Stimulated activated CD8-positive, alpha-beta memory T cell treated with anti-CD3 and anti-CD28 coated beads, Interleukin-12 subunit alpha, Interleukin-12 subunit beta, amount 100 ng/mL, for 24 hours (primary cell): ENCODE results near the gene KLF13.

ENCODE experiments used
- DNase-seq: peaks from one replicate; pipeline ENCODE4 v3.0.0-alpha.2; 2020; ENCODE audit errors: extremely low read depth

The KLF13 gene

GRCh38 chr15:31326156-31326874, at the start of gene KLF13:
Gene KLF13, plus strand, starts transcription at chr15:31326835. Its CDS starts 378 bp downstream, at chr15:31327213.
- DNase-seq = peak; percentile 97

DNA sequence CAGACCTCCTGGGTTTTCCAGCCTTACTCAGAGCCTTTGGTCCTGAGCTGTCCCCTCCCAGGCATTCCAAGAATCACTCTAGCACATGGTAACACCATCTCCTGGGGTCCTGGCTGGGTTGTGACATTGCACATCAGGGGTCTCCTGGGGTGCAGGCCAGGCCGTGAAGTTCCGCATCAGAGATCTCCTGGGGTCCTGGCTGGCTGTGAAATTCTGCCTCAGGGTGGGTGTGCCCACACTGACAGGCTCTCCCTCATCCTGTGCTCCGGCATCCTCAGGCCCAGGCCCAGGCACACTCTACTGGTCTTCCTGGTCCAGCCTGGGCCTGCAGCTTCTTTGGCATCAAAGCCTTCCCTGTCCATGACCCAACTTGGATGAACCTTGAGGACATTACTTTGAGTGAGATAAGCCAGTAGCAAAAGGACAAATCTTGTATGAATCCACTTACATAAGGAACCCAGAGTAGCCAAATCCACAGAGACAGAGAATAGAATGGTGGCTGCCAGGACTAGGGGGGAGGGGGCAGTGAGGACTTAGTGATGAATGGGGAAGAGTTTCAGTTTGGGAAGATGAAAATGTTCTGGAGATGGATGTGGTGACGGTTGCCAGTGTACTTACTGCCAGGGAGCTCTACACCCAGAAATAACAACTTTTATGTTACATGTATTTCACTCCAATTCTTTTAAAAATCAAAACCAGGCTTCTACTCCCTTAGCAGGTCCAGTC, 49.1 kb upstream of the KLF13 start:
- no peak for DNase-seq

GRCh38 chr15:31278061-31278445, 48.6 kb upstream of the KLF13 start:
- DNase-seq = no peak

GRCh38 chr15:31278544-31279220, 48.0 kb upstream of the KLF13 start:
- DNase-seq = no peak

GRCh38 chr15:31279221-31280045, 47.2 kb upstream of the KLF13 start:
- DNase-seq = no peak

DNA sequence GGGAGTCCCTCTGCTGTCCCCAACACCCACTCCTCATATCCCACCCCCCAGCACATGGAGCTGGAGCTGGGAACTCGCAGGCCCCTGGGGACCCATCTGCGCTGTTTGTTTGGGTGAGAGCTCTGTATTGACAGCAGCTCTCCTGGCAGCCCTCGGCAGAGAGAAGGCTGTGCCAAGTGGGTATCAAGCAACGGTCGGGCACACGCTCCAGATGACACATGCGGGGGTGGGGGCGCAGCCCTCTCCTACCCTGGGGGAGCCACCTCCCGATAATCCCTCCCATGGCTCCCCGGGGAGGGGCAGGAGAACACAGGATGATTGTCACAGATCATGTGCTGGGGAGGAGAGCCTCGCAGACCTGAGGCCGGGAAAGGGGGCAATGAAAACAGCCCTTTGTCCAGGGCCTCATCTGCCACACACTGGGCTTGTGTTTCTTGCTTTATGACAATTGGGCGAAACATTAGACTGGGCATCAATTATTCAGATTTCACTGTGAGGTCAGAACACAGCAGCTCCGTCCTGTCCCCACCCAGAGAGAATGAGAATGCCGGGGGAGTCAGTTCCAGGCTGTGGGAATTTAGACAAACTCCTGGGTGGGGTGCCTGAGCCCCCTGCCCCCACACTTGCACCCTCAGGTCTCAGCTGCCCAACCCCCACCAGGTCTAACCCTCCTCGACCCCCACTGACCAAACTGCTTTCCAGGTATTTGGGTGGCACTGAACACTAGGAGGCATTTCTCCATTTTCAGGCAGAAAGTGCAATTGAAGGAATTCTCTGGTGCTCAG, 46.4 kb upstream of the KLF13 start:
- no peak for DNase-seq

GRCh38 chr15:31280831-31281216, 45.8 kb upstream of the KLF13 start:
- DNase-seq = no peak

DNA sequence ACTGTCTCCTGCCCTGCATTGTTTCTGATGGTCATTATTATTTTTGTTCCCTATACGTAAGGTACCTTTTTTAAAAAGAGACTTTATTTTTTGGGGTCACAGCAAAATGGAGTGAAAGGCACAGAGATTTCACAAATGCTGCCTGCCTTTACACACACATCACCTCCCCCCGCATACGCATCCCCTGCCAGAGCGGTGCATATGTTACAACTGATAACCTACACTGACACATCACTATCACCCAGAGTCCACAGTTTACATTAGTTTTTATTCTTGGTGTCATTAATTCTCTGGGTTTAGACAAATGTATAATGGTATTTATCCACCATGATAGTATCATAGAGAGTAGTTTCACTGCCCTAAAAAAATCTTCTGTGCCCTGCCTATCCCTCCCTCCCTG, 43.6 kb upstream of the KLF13 start:
- no peak for DNase-seq

DNA sequence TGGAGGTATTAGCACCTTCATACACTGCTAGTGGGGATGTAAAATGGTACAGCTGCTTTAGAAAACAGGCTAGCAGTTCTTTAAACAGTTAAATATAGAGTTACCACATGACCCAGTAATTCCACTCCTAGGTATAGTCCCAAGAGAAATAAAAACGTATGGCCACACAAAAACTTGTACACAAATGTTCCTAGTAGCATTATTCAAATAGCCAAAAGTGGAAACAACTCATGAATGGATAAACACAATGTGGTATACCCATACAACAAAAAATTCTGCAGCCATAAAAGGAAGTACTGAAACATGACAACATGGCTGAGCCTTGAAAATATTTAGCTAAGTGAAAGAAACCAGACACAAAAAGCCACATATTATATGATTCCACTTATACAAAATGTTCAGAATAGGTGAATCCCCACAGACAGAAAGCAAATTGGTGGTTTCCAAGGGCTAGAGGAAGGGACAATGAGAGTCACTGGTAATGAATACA, 40.8 kb upstream of the KLF13 start:
- no peak for DNase-seq

DNA sequence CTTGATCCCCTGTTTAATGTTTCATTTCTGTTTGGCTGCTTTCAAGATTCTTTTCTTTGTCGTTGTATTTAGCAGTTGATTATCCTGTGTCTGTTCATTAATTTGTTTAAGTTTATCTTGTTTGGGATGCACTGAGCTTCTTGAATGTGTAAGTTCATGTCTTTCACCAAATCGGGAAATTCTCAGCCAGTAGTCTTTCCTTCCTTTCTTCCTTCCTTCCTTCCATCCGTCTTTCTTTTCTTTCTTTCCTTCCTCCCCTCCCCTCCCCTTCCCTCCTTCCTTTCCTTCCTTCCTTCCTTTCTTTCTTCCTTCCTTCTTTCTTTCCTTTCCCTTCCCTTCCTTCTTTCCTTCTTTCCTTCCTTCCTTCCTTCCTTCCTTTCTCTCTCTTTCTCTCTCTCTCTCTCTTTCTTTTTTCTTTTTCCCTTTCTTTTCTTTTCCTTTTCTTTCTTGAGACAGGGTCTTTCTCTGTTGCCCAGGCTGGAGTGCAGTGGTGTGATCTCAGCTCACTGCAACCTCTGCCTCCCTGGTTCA, 35.5 kb upstream of the KLF13 start:
- no peak for DNase-seq

DNA sequence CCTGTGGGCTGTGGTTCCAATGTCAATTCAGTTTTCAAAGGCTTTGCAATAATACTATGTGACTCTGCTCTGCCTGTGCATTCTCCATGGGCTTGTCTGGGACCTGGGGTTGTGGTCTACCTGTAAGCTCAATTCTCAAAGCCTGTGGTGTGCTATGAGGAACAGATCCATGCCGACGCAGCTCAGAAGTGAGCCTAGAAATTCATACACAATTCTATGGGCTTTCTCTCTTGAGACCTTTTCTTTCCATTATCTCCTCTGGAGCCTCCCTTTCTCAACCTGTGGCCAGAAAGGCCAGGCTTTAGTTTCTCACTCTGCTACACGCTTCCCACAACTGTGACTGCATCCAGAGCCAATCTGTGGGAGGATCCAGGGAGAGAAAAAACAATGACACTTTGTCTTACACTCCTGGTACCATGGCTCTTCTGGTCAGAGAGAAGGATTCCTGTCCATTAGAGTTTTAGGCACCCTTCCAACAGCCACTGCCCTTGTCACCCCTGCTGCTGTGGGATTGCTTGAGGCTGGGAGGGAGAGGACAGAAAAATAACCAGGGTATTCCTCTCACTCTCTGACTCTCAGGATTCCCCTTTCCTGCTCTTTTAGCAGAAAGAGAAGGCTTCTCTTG, 34.1 kb upstream of the KLF13 start:
- DNase-seq = no peak

DNA sequence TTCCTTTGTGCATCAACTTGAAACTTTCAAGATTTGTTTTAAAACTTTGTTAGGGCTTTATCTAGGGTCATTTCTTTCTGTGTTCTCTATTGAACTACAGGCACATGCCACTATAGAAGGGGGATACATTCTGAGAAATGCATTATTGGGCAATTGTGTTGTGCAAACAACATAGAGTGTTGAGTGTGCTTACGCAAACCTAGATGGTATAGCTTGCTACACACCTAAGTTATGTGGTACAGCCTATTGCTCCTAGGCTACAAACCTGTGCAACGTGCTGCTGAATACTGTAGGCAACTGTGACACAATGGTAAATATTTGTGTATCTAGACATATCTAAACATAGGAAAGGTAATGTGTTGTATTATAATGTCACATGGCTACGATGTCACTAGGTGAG, 33.0 kb upstream of the KLF13 start:
- no peak for DNase-seq

DNA sequence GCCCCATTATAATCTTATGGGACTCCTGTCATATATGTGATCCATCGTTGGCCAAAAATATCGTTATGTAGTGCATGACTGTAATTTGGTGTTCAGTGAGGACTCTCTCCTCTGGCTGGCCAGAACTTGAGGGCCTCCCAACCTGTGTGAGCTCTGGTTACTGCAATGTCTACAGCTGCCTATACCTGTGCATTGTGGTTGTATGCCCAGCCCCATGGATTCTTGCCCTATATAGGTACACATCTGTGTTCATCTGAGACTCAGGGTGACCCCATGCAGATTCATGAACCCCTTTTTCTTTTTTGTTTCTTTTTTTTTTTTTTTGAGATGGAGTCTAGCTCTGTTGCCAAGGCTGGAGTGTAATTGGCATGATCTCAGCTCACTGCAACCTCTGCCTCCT, 32.6 kb upstream of the KLF13 start:
- DNase-seq = no peak

GRCh38 chr15:31295658-31296057, 31.0 kb upstream of the KLF13 start:
- DNase-seq = no peak

DNA sequence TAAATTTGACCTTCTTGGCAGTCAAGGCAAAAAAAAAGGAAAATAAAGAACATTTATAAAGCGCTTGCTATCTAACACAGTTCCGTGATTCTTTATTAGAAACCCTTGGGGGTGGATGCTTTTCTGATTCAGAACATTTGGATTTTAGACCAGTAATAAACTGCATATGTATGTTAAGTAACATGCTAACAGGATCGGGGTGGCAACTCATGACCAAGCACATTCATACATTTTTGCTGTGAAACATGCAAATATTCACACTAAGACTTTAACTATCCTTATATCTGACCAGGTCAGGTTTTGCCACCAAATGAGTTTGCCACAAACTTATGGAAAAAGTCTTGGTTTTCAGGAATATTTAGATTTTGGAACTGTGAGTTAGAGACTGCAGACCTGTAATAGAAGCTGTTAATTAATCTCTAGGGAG, 30.4 kb upstream of the KLF13 start:
- DNase-seq = no peak

DNA sequence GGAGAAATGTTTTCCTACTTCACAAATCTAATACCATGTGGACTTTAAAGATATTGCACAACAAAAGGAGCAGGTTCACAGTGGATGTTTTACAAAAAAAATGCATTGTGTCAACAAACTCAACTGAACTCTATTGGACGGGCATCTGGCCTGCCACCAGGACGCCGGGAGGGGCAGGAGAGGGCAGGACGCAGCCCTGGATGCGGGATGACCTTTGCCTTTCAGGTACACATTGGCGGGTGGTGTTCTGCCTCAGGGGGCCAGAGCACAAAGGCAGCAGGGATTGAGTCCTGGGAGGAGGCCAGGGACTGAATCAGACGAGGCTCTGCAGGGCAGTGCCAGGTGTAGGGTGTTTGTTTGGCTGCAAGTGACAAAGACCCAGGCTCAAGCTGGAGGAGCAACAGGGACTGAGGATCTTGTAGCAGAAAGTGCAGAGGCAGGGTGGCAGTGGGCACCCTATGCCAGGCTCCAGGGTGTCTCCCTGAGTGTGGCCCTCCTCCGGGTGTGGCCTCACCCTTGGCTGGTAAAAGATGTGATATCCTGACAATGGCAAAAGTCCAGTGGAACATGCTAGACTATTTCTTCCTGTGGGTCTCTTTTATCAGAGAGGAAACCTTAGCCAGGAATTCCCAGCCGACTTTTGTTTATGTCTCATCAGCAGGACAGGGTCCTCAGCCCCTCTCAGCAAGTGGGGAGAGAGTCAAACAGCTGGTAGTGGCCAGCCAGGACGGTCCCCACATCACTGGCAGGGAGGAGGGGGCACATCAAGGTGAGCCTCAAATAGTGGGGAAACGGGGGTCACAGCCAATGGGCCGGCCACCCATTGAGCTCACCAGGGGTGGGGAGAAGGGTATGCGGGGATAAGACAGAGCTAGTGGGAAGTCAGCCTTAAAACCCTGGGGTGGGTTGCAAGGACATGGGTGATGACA, 29.7 kb upstream of the KLF13 start:
- no peak for DNase-seq

DNA sequence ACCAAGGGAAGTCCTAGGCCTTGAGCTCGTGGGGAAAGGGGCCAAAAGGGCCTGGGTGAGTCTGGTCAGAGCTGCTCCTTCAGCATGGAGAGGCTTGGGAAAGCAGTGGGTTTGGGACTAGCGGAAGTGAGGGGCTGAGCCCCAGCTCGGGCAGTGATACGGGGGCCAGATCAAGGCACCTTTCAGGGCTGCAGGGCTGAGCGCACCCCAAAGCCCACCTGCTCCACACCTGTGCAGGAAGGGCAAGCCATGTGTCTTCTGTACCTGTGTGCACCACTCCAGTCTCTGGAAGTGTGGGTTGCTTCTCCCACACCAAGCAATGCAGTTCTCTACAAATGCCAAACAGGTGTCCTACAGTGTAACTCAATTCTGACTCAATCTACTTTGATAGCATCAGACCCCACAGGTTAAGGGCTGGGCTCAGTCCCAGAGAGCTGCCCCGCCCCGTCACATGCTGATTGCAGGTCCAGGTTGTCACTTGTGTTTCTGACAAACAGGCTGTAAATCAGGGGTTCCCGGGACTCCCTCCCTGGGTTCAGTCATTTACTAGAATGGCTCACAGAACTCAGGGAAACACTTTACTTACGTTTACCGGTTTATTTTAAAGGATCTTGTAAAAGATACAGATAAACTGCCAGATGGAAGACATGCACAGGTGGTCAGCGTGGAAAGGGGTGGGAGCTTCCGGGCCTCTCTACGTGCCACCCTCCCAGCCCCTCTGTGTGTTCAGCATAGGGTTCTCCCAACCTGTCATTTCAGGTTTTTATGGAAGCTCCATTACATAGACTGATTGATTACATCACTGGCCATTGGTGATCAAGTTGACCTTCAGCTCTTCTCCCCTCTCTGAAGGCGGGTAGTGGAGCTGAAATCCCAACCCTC, 28.8 kb upstream of the KLF13 start:
- no peak for DNase-seq

- no peak for DNase-seq
Observed at GRCh38 chr15:31298707-31299172, 27.9 kb upstream of the KLF13 start.
